ENCODE results near the gene OPALIN. TPM values are rescaled to one million over a fixed set of nuclear protein-coding genes. Genes with fewer than 3 reads are reported as not detected.

The OPALIN gene
- total and polyA plus RNA-seq, 12 donors: not detected

DNA sequence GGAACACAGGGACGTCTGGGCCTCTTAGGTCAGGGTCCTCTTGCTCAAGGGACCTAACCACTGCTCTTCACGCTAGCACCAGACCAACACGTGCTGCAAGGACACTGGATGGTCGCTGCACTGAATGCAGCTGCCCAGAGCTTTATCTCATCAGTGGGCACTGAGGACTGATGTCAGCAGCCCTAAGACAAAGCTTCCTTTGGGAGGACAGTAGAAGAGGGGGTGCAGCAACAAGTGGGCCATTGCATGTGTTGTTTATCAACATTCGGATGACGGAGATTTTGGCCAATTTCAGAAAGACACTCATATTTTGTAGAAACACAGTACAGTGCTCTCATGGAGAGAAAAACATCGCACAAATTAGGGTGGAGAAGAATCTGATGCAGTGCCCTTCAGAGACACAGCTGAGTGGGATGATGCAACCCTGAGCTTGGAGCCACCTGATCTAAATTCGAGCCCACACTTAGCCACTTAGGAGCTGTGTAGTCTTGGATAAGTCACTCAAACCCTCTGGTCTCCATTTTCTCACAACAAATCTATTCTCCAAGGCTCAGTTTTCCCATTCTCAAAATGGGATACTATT is 1.7 kb downstream of the OPALIN start:
- TF ChIP-seq, protein P1, sequence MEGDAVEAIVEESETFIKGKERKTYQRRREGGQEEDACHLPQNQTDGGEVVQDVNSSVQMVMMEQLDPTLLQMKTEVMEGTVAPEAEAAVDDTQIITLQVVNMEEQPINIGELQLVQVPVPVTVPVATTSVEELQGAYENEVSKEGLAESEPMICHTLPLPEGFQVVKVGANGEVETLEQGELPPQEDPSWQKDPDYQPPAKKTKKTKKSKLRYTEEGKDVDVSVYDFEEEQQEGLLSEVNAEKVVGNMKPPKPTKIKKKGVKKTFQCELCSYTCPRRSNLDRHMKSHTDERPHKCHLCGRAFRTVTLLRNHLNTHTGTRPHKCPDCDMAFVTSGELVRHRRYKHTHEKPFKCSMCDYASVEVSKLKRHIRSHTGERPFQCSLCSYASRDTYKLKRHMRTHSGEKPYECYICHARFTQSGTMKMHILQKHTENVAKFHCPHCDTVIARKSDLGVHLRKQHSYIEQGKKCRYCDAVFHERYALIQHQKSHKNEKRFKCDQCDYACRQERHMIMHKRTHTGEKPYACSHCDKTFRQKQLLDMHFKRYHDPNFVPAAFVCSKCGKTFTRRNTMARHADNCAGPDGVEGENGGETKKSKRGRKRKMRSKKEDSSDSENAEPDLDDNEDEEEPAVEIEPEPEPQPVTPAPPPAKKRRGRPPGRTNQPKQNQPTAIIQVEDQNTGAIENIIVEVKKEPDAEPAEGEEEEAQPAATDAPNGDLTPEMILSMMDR (IDR thresholded peaks at IDR 0.05): no peak
- peak in 1 of 8 donors; percentile 12 for ATAC-seq
- Histone ChIP-seq H3K4me1 (no peaks in the 10 kb centered on the region), H3K27ac (no peak overlapping the region), H3K36me3 (no peaks in the 10 kb centered on the region), H3K9me3 (no peaks in the 10 kb centered on the region), H3K4me3 (no peak overlapping the region), H3K27me3 (peaks cover 0 to 21% (median 12%) of the 10 kb centered on the region in 7 donors)
- WGBS, 2 donors: 67 to 80% methylated on average over 8 of the region's 8 CpGs
- DNase-seq: no peak
- intact Hi-C loops (cut with DNase I): no loop called here

DNA sequence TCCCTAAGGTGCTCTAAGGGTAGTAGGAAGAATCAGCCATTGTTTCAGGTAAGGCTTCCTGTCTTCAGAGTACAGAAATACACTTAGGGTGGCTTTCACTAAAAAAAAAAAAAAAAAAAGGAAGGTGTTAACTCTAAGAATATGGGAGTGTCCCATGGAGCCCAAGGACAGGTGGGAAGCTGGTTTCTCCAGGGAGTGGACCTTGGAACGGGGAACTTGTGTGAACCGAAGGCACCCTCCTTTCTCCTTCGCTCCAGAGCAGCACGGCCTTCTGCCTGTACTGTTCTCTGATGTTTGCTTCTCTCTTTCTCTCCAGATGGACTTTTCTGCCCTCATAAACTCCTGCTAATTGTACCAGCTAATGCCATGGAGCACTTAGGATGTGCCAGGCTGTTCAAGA is 6.2 kb downstream of the OPALIN start:
- no peaks in the 10 kb centered on the region for H3K9me3 ChIP-seq
- no peaks in the 10 kb centered on the region for H3K36me3 ChIP-seq
- no peak overlapping the region for H3K4me3 ChIP-seq
- no peak for DNase-seq
- H3K27me3 ChIP-seq: peaks cover 0 to 17% (median 10%) of the 10 kb centered on the region in 7 donors
- no peak for ATAC-seq
- H3K4me1 ChIP-seq: no peaks in the 10 kb centered on the region
- WGBS, 2 donors: 68 to 72% methylated on average over 4 of the region's 4 CpGs
- TF ChIP-seq, protein P1 (IDR thresholded peaks at IDR 0.05): no peak
- intact Hi-C loops (cut with DNase I): no loop called here
- H3K27ac ChIP-seq: no peak overlapping the region

- no peak overlapping the region for H3K4me3 ChIP-seq
- H3K27ac ChIP-seq: no peak overlapping the region
- no peak for DNase-seq
- peaks cover 0 to 4% (median 0%) of the 10 kb centered on the region in 11 donors for H3K9me3 ChIP-seq
- H3K27me3 ChIP-seq: peaks cover 0 to 17% (median 5%) of the 10 kb centered on the region in 7 donors
- H3K4me1 ChIP-seq: no peaks in the 10 kb centered on the region
- TF ChIP-seq, protein P1 (IDR thresholded peaks at IDR 0.05): no peak
- no peak for ATAC-seq
- intact Hi-C loops (cut with DNase I): no loop called here
- H3K36me3 ChIP-seq: no peaks in the 10 kb centered on the region
Measured at GRCh38 chr10:96352027-96352426, 6.8 kb downstream of the OPALIN start.

DNA sequence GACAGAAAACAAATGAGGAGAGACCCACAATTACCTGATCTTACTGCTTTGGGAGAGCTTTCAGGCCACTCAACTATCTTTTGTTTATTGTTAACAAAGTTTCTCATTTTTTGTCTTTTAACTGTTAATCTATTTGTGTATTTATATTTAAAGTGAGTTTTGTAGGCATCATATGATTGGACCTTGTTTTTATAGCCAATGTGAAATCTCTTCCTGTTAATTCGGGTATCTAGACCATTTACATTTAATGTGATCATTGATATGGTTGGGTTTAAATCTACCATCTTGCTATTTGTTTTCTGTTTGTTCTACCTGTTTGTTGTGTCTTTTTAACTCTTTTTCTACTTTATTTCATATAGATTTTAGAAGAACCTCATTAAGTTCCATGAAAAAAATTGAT is 12.5 kb downstream of the OPALIN start:
- 74 to 88% methylated on average over 1 of the region's 1 CpG for WGBS, 2 donors

More for the DNA sequence above, 12.5 kb downstream of the OPALIN start:
- ATAC-seq (no peak), DNase-seq (no peak)
- H3K36me3 ChIP-seq: no peaks in the 10 kb centered on the region
- no peaks in the 10 kb centered on the region for H3K4me1 ChIP-seq
- TF ChIP-seq, protein P1 (IDR thresholded peaks at IDR 0.05): no peak
- intact Hi-C loops (cut with DNase I): no loop called here
- H3K27ac ChIP-seq: no peak overlapping the region
- H3K4me3 ChIP-seq: no peak overlapping the region
- peaks cover 0 to 25% (median 1%) of the 10 kb centered on the region in 11 donors for H3K9me3 ChIP-seq
- peaks cover 0 to 3% (median 0%) of the 10 kb centered on the region in 7 donors for H3K27me3 ChIP-seq

Measured in heart right ventricle (tissue), 16 donors.